ENCODE results near the gene HINT2. TPM values are rescaled to one million over a fixed set of nuclear protein-coding genes. Genes with fewer than 3 reads are reported as not detected.
A peak's percentile ranks its signal among the peaks of the same experiment; 100 is the strongest.

Gene HINT2
- total RNA-seq (10 to 100 TPM; 56.7 to 60.7 (median 59.0) TPM), polyA plus RNA-seq (108 TPM)
- long read RNA-seq, donor 1, transcript HINT2-201 (5 exons, 628 nt), result major isoform, 19 of 26 reads
- long read RNA-seq, donor 1, partial matches to known transcripts, result 1 of 26 reads
- long read RNA-seq, donor 1, other reads (novel, unspliced or antisense), result 2 of 26 reads
- long read RNA-seq, donor 2, transcript HINT2-201 (5 exons, 628 nt), result major isoform, 18 of 25 reads
- long read RNA-seq, donor 2, partial matches to known transcripts, result 2 of 25 reads
- long read RNA-seq, donor 2, other reads (novel, unspliced or antisense), result 2 of 25 reads
- long read RNA-seq, donor 3, transcript HINT2-201 (5 exons, 628 nt), result major isoform, 6 of 10 reads
- long read RNA-seq, donor 3, partial matches to known transcripts, result 2 of 10 reads
- long read RNA-seq, donor 3, other reads (novel, unspliced or antisense), result 1 of 10 reads
- long read RNA-seq, donor 4, transcript HINT2-201 (5 exons, 628 nt), result major isoform, 26 of 31 reads
- long read RNA-seq, donor 4, partial matches to known transcripts, result 2 of 31 reads
- long read RNA-seq, donor 4, other reads (novel, unspliced or antisense), result 1 of 31 reads

GRCh38 chr9:35814841-35815543 lies at the start of gene HINT2:
Gene HINT2, minus strand, starts transcription at chr9:35815042. Its CDS starts 63 bp downstream, at chr9:35814979.
- Histone ChIP-seq H3K4me3 (ENCODE audit: low read length) (peak within 1 kb of the TSS; percentile 77), H3K27me3 (ENCODE audit: control insufficient read depth, insufficient read depth) (no peaks in the 10 kb centered on the region), H3K4me1 (ENCODE audit: control insufficient read depth, insufficient read depth, low read length) (peaks cover 16% of the 10 kb centered on the region), H3K9me3 (ENCODE audit: control insufficient read depth, low read length) (no peaks in the 10 kb centered on the region), H3K27ac (ENCODE audit: low read length) (peak within 1 kb of the TSS; percentile 97)
- ATAC-seq (peak; percentile 96), DNase-seq (peak; percentile 96 to 98 (median 98))
- under 1% methylated on average over 52 of the region's 52 CpGs for WGBS
- intact Hi-C loops (cut with DNase I), result no loop called here

GRCh38 chr9:35863583-35863982 lies 48.7 kb upstream of the HINT2 start:
- DNase-seq (no peak), ATAC-seq (no peak)
- no peak overlapping the region for H3K27ac ChIP-seq (ENCODE audit: low read length)
- no peaks in the 10 kb centered on the region for H3K9me3 ChIP-seq (ENCODE audit: control insufficient read depth, low read length)
- H3K4me1 ChIP-seq (ENCODE audit: control insufficient read depth, insufficient read depth, low read length), result no peaks in the 10 kb centered on the region
- no peak overlapping the region for H3K4me3 ChIP-seq (ENCODE audit: low read length)
- intact Hi-C loops (cut with DNase I), result no loop called here
- H3K27me3 ChIP-seq (ENCODE audit: control insufficient read depth, insufficient read depth), result no peaks in the 10 kb centered on the region
- WGBS, result 71% methylated on average over 8 of the region's 8 CpGs

- Histone ChIP-seq H3K4me3 (ENCODE audit: low read length) (no peak overlapping the region), H3K9me3 (ENCODE audit: control insufficient read depth, low read length) (no peaks in the 10 kb centered on the region), H3K4me1 (ENCODE audit: control insufficient read depth, insufficient read depth, low read length) (no peaks in the 10 kb centered on the region), H3K27ac (ENCODE audit: low read length) (no peak overlapping the region), H3K27me3 (ENCODE audit: control insufficient read depth, insufficient read depth) (no peaks in the 10 kb centered on the region)
- no peak for DNase-seq
- intact Hi-C loops (cut with DNase I), result no loop called here
- 82% methylated on average over 4 of the region's 4 CpGs for WGBS
- ATAC-seq, result no peak
Observed at GRCh38 chr9:35862328-35862727, 47.5 kb upstream of the HINT2 start.

GRCh38 chr9:35861161-35861897 lies 46.5 kb upstream of the HINT2 start:
- Histone ChIP-seq H3K4me1 (ENCODE audit: control insufficient read depth, insufficient read depth, low read length) (no peaks in the 10 kb centered on the region), H3K27ac (ENCODE audit: low read length) (no peak overlapping the region), H3K4me3 (ENCODE audit: low read length) (no peak overlapping the region), H3K9me3 (ENCODE audit: control insufficient read depth, low read length) (no peaks in the 10 kb centered on the region), H3K27me3 (ENCODE audit: control insufficient read depth, insufficient read depth) (no peaks in the 10 kb centered on the region)
- intact Hi-C loops (cut with DNase I), result no loop called here
- DNase-seq, result no peak
- ATAC-seq, result no peak
- 70% methylated on average over 12 of the region's 12 CpGs for WGBS

- no peak for ATAC-seq
- no peaks in the 10 kb centered on the region for H3K4me1 ChIP-seq (ENCODE audit: control insufficient read depth, insufficient read depth, low read length)
- H3K9me3 ChIP-seq (ENCODE audit: control insufficient read depth, low read length), result no peaks in the 10 kb centered on the region
- no peak for DNase-seq
- intact Hi-C loops (cut with DNase I), result no loop called here
- H3K4me3 ChIP-seq (ENCODE audit: low read length), result no peak overlapping the region
- 40% methylated on average over 3 of the region's 3 CpGs for WGBS
- no peak overlapping the region for H3K27ac ChIP-seq (ENCODE audit: low read length)
- H3K27me3 ChIP-seq (ENCODE audit: control insufficient read depth, insufficient read depth), result no peaks in the 10 kb centered on the region
Observed at GRCh38 chr9:35859990-35860339, 45.1 kb upstream of the HINT2 start.

GRCh38 chr9:35859310-35859989 lies 44.6 kb upstream of the HINT2 start:
- ATAC-seq (peak; percentile 27 to 42), DNase-seq (peak; percentile 29 to 66 (median 65))
- intact Hi-C loops (cut with DNase I), result no loop called here
- Histone ChIP-seq H3K27me3 (ENCODE audit: control insufficient read depth, insufficient read depth) (no peaks in the 10 kb centered on the region), H3K4me1 (ENCODE audit: control insufficient read depth, insufficient read depth, low read length) (no peaks in the 10 kb centered on the region), H3K27ac (ENCODE audit: low read length) (no peak overlapping the region), H3K4me3 (ENCODE audit: low read length) (no peak overlapping the region), H3K9me3 (ENCODE audit: control insufficient read depth, low read length) (no peaks in the 10 kb centered on the region)
- WGBS, result 58% methylated on average over 16 of the region's 16 CpGs

- intact Hi-C loops (cut with DNase I), result no loop called here
- ATAC-seq (peak in 1 of 2 donors; percentile 17), DNase-seq (no peak)
- 69% methylated on average over 5 of the region's 5 CpGs for WGBS
- no peak overlapping the region for H3K4me3 ChIP-seq (ENCODE audit: low read length)
- no peaks in the 10 kb centered on the region for H3K4me1 ChIP-seq (ENCODE audit: control insufficient read depth, insufficient read depth, low read length)
- no peak overlapping the region for H3K27ac ChIP-seq (ENCODE audit: low read length)
- H3K27me3 ChIP-seq (ENCODE audit: control insufficient read depth, insufficient read depth), result no peaks in the 10 kb centered on the region
- H3K9me3 ChIP-seq (ENCODE audit: control insufficient read depth, low read length), result no peaks in the 10 kb centered on the region
Observed at GRCh38 chr9:35858458-35858857, 43.6 kb upstream of the HINT2 start.

- Histone ChIP-seq H3K4me1 (ENCODE audit: control insufficient read depth, insufficient read depth, low read length) (no peaks in the 10 kb centered on the region), H3K4me3 (ENCODE audit: low read length) (no peak overlapping the region), H3K27ac (ENCODE audit: low read length) (no peak overlapping the region), H3K9me3 (ENCODE audit: control insufficient read depth, low read length) (no peaks in the 10 kb centered on the region), H3K27me3 (ENCODE audit: control insufficient read depth, insufficient read depth) (no peaks in the 10 kb centered on the region)
- intact Hi-C loops (cut with DNase I), result no loop called here
- no peak for DNase-seq
- no peak for ATAC-seq
- WGBS, result 78% methylated on average over 5 of the region's 5 CpGs
Observed at GRCh38 chr9:35856882-35857281, 42.0 kb upstream of the HINT2 start.

GRCh38 chr9:35856206-35856605 lies 41.4 kb upstream of the HINT2 start:
- ATAC-seq (no peak), DNase-seq (no peak)
- H3K4me1 ChIP-seq (ENCODE audit: control insufficient read depth, insufficient read depth, low read length), result no peaks in the 10 kb centered on the region
- intact Hi-C loops (cut with DNase I), result no loop called here
- no peaks in the 10 kb centered on the region for H3K9me3 ChIP-seq (ENCODE audit: control insufficient read depth, low read length)
- 73% methylated on average over 3 of the region's 3 CpGs for WGBS
- no peak overlapping the region for H3K4me3 ChIP-seq (ENCODE audit: low read length)
- H3K27me3 ChIP-seq (ENCODE audit: control insufficient read depth, insufficient read depth), result no peaks in the 10 kb centered on the region
- no peak overlapping the region for H3K27ac ChIP-seq (ENCODE audit: low read length)

- Histone ChIP-seq H3K27me3 (ENCODE audit: control insufficient read depth, insufficient read depth) (no peaks in the 10 kb centered on the region), H3K4me1 (ENCODE audit: control insufficient read depth, insufficient read depth, low read length) (no peaks in the 10 kb centered on the region), H3K4me3 (ENCODE audit: low read length) (no peak overlapping the region), H3K9me3 (ENCODE audit: control insufficient read depth, low read length) (no peaks in the 10 kb centered on the region), H3K27ac (ENCODE audit: low read length) (no peak overlapping the region)
- intact Hi-C loops (cut with DNase I), result no loop called here
- WGBS, result 84% methylated on average over 7 of the region's 7 CpGs
- no peak for ATAC-seq
- DNase-seq, result no peak
Observed at GRCh38 chr9:35854091-35854762, 39.4 kb upstream of the HINT2 start.

Measured in right cardiac atrium (tissue), 5 donors.